Lower leg skin (tissue), 3 donors: ENCODE data around the gene HEATR5A.

Source experiments
- POLR2A ChIP-seq, 2 donors: fragments of 450-650 bp; IDR thresholded peaks; one replicate each; pipeline ENCODE4 v1.6.1; 2016 to 2017; ENCODE audit warnings: antibody characterized with exemption in 2 of 2, mild to moderate bottlenecking in 1 of 2, moderate library complexity in 1 of 2
- TF ChIP-seq, protein P1 (sequence below), 3 donors: fragments of 450-650 bp; IDR thresholded peaks; one replicate each; pipeline ENCODE4 v1.5.1; 2016; ENCODE audit warnings: antibody characterized with exemption in 3 of 3, mild to moderate bottlenecking in 3 of 3, moderate library complexity in 2 of 3

DNA sequence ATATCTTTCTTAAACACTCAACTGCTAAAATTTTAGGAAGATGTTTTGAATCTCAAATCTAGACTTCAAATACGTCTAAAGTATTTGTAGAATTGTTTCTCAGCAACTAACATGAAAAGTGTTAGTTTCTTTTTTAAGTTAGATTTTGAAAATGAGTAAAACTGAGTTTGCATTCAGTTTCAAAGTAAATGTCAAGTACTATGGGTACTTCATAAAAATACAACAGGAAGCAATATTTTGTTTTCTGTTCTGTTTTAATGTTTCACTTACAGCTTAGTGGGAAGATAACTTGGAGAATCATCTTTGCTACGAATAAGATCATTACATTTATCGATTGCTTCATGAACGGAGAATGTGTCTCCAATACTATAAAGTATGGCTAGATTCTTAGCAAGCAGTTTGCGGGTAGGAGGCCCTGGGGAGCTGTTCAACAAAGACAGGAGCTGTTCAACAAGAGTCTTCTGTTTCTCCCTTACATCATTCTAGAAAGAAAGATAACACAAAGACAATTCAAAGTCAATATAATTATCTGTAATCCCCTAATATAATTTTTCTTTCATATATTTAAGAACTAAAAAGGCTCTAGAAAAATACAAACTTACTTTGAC, 20.2 kb downstream of the HEATR5A start:
- no peak for TF ChIP-seq POLR2A (IDR thresholded peaks at IDR 0.05)
- TF ChIP-seq, protein P1, sequence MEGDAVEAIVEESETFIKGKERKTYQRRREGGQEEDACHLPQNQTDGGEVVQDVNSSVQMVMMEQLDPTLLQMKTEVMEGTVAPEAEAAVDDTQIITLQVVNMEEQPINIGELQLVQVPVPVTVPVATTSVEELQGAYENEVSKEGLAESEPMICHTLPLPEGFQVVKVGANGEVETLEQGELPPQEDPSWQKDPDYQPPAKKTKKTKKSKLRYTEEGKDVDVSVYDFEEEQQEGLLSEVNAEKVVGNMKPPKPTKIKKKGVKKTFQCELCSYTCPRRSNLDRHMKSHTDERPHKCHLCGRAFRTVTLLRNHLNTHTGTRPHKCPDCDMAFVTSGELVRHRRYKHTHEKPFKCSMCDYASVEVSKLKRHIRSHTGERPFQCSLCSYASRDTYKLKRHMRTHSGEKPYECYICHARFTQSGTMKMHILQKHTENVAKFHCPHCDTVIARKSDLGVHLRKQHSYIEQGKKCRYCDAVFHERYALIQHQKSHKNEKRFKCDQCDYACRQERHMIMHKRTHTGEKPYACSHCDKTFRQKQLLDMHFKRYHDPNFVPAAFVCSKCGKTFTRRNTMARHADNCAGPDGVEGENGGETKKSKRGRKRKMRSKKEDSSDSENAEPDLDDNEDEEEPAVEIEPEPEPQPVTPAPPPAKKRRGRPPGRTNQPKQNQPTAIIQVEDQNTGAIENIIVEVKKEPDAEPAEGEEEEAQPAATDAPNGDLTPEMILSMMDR (IDR thresholded peaks at IDR 0.05): no peak
